Brain microvascular endothelial cell (primary cell): ENCODE measurements around the gene VSIR.

Experiments used
- DNase-seq: peaks from one replicate; pipeline ENCODE4 v3.0.0-alpha.2; 2020
- H3K27ac ChIP-seq: fragments of 250-450 bp; sonication (Bioruptor Pico); 2 replicates; pipeline ENCODE4 v1.5.1; 2020; ENCODE audit warnings: mild to moderate bottlenecking, moderate library complexity
- H3K27me3 ChIP-seq: fragments of 250-450 bp; sonication (Bioruptor Pico); replicated peaks from 2 replicates; pipeline ENCODE4 v1.5.1; 2020; ENCODE audit warnings: mild to moderate bottlenecking
- H3K36me3 ChIP-seq: fragments of 250-450 bp; sonication (Bioruptor Pico); replicated peaks from 2 replicates; pipeline ENCODE4 v1.5.1; 2020; ENCODE audit warnings: mild to moderate bottlenecking
- H3K4me3 ChIP-seq: 2 replicates; pipeline ENCODE4 v1.5.1; 2011; ENCODE audit warnings: low read depth, mild to moderate bottlenecking, control low read depth, low read length, moderate library complexity
- in situ Hi-C: cut with HindIII; loops from 2 replicates; pipeline ENCODE4 v1.10.0; 2017; ENCODE audit warnings: low sequenced_read_pairs, low pct_ligation_motif_present
- TF ChIP-seq, protein P1 (sequence below): IDR thresholded peaks from 2 replicates; pipeline ENCODE4 v1.5.1; 2011; ENCODE audit warnings: low read depth, mild to moderate bottlenecking, moderate library complexity, low read length, control low read depth, inconsistent platforms; ENCODE audit errors: missing control alignments

The VSIR gene

GRCh38 chr10:71802715-71803488 lies 29.6 kb upstream of the VSIR start:
- no peak for DNase-seq
- Histone ChIP-seq H3K27ac (no peak overlapping the region), H3K4me3 (no peak overlapping the region), H3K36me3 (no peaks in the 10 kb centered on the region), H3K27me3 (peaks cover 6% of the 10 kb centered on the region)
- in situ Hi-C loops = no loop called here
- TF ChIP-seq, protein P1, sequence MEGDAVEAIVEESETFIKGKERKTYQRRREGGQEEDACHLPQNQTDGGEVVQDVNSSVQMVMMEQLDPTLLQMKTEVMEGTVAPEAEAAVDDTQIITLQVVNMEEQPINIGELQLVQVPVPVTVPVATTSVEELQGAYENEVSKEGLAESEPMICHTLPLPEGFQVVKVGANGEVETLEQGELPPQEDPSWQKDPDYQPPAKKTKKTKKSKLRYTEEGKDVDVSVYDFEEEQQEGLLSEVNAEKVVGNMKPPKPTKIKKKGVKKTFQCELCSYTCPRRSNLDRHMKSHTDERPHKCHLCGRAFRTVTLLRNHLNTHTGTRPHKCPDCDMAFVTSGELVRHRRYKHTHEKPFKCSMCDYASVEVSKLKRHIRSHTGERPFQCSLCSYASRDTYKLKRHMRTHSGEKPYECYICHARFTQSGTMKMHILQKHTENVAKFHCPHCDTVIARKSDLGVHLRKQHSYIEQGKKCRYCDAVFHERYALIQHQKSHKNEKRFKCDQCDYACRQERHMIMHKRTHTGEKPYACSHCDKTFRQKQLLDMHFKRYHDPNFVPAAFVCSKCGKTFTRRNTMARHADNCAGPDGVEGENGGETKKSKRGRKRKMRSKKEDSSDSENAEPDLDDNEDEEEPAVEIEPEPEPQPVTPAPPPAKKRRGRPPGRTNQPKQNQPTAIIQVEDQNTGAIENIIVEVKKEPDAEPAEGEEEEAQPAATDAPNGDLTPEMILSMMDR = no peak

DNA sequence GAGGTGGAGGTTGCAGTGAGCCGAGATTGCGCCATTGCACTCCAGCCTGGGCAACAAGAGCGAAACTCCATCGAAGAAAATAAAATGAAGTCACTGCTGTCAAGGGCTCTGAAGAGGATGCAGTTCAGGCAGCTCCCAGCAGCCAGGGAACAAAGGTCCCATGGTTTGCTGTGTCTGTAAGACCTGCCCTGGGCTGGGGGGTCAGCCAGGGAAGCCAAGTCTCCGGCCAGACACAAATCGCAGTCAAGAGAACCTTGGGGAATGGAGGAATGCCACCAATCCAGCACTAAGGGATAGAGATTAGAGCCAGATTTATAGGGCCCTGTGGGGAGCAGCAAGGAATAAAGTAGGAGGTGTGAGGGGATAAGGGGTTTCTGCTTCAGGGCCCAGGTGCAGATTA lies 28.9 kb upstream of the VSIR start:
- in situ Hi-C loops = no loop called here
- peaks cover 6% of the 10 kb centered on the region for H3K27me3 ChIP-seq
- H3K4me3 ChIP-seq = no peak overlapping the region
- no peak for DNase-seq
- H3K27ac ChIP-seq = no peak overlapping the region
- no peaks in the 10 kb centered on the region for H3K36me3 ChIP-seq
- TF ChIP-seq, protein P1 = no peak

DNA sequence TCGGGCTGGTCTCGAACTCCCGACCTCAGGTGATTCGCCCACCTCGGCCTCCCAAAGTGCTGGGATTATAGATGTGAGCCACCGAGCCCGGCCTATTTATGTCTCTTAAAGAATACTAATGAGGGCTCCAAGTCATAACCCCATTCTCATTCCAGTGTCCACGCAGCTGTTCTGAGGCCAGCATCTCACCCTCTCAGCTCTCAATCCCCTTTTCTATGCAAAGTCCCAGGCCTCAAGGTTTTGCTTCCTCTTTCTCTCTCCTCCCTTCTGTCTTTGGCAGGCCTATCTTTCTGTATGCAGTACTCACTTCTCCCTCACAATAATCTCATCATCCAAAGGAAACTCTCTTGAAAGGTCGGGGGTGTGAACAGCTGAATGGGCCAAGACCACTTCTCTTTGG lies 28.0 kb upstream of the VSIR start:
- TF ChIP-seq, protein P1 = no peak
- Histone ChIP-seq H3K27me3 (peaks cover 6% of the 10 kb centered on the region), H3K27ac (no peak overlapping the region), H3K4me3 (no peak overlapping the region), H3K36me3 (no peaks in the 10 kb centered on the region)
- DNase-seq = no peak
- in situ Hi-C loops = no loop called here

DNA sequence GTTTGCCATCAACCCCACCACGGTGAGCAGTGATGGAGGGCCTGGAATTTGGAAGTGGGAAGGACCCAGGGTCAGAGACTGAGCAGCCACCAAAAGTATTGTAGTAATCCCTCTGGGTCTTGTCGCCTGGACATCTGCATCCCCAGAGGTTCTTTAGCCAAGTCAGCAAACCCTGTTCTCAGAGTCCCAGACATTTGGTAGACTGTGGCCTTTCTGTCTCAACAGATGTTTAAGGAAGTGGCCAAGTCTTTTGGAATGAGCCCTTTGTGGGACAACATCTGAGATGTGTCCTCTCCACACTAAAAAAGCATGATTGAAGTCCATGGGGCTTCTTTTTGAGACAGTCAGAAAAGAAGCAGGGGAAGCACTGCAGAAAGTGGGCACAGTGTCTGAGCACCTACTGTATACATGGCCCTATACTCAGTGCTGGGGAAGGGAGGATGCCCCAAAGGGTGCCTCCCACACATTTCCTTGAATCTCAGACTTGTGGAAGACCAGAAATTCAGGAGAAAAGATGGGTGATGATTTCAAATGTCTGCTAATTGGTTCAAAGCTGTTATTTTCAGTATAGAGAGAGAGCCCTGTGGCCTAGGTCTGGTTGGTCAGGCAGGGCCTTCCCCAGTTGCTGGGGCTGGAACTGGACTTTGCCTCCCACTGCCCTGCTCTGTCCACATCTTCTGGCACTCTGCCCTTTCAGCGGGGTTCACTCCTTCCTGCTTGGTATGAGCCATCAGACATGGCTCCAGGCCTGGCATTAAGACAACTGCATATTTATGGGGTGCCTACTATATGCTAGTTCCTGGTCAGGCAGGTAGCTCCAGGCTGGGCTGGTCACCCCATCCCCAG lies 26.5 kb upstream of the VSIR start:
- in situ Hi-C loops = no loop called here
- H3K27ac ChIP-seq = no peak overlapping the region
- H3K36me3 ChIP-seq = no peaks in the 10 kb centered on the region
- H3K4me3 ChIP-seq = no peak overlapping the region
- peaks cover 2% of the 10 kb centered on the region for H3K27me3 ChIP-seq
- TF ChIP-seq, protein P1 = no peak
- no peak for DNase-seq

GRCh38 chr10:71799112-71799511 lies 25.8 kb upstream of the VSIR start:
- H3K4me3 ChIP-seq = no peak overlapping the region
- no peaks in the 10 kb centered on the region for H3K36me3 ChIP-seq
- TF ChIP-seq, protein P1 = no peak
- H3K27ac ChIP-seq = no peak overlapping the region
- H3K27me3 ChIP-seq = no peaks in the 10 kb centered on the region
- DNase-seq = no peak
- in situ Hi-C loops = no loop called here

GRCh38 chr10:71798308-71798624 lies 24.9 kb upstream of the VSIR start:
- no peaks in the 10 kb centered on the region for H3K27me3 ChIP-seq
- no peak overlapping the region for H3K4me3 ChIP-seq
- DNase-seq = no peak
- no peaks in the 10 kb centered on the region for H3K36me3 ChIP-seq
- H3K27ac ChIP-seq = no peak overlapping the region
- TF ChIP-seq, protein P1 = no peak
- in situ Hi-C loops = no loop called here
